Hematopoietic multipotent progenitor cell (in vitro differentiated cells): ENCODE results near the gene UQCR10. TPM values are rescaled to one million over a fixed set of nuclear protein-coding genes. Genes with fewer than 3 reads are reported as not detected.

Experiments
- small RNA-seq: library from RNA; depleted of rRNA; stranded (forward); fragments of <200 nt; gene quantifications from one replicate; pipeline ENCODE3, GENCODE V24; 2012
- total RNA-seq: library from RNA; depleted of rRNA; stranded (reverse); fragments of >200 nt; gene quantifications from one replicate; pipeline ENCODE4 v1.2.3, GENCODE V29; 2012

Gene UQCR10
- total RNA-seq, 1 donor = 83.7 TPM

Small RNA genes within 50 kb of the gene (small RNA-seq; reads per million reads assigned to genes)
- gene RF00019 = not detected

Other genes starting within 250 kb of the UQCR10 start
- 50.9 TPM for gene THOC5, start 213.6 kb upstream of the UQCR10 start, total RNA-seq
- gene NIPSNAP1, start 186.3 kb upstream of the UQCR10 start, total RNA-seq = 79.2 TPM
- 26.7 TPM for gene NF2, start 163.7 kb upstream of the UQCR10 start, total RNA-seq
- gene CABP7, start 47.4 kb upstream of the UQCR10 start, total RNA-seq = 0.27 TPM
- 25.9 TPM for gene ZMAT5, start 362 bp upstream of the UQCR10 start, total RNA-seq
- gene ASCC2, start 70.9 kb downstream of the UQCR10 start, total RNA-seq = 34.5 TPM
- 57.6 TPM for gene MTMR3, start 115.8 kb downstream of the UQCR10 start, total RNA-seq